Peyer's patch (tissue), 4 donors: ENCODE results near the gene TLK1.

Experiments used
- CTCF ChIP-seq, 6 experiments: fragments of 450-650 bp in 4 of 6; fragments of 200-600 bp in 2 of 6; sonication (generic) in 1 of 6; IDR thresholded peaks; one replicate each; pipeline ENCODE4 v1.5.1; 2017 to 2019; ENCODE audit warnings: antibody characterized with exemption in 6 of 6, mild to moderate bottlenecking in 3 of 6, moderate library complexity in 1 of 6
- POLR2A ChIP-seq, 2 donors: fragments of 450-650 bp; IDR thresholded peaks; one replicate each; pipeline ENCODE4 v1.5.1; 2017; ENCODE audit warnings: antibody characterized with exemption in 2 of 2, mild to moderate bottlenecking in 2 of 2, moderate library complexity in 2 of 2

GRCh38 chr2:171163261-171163660, 2.6 kb upstream of the TLK1 start:
- no peak for TF ChIP-seq CTCF (IDR thresholded peaks at IDR 0.05)
- no peak for TF ChIP-seq POLR2A (IDR thresholded peaks at IDR 0.05)
